Activated CD4-positive, CD25-positive, alpha-beta regulatory T cell treated with anti-CD3 and anti-CD28 coated beads, Interleukin-2, amount 50 U/mL, for 16 hours (primary cell): ENCODE results near the gene TFPI.
"Not testable (repeated sequence)": the region's sequence is repeated elsewhere in the genome, so short reads cannot be mapped to it uniquely, and the experiment has no call there.

ENCODE experiments used
- DNase-seq: peaks from one replicate; pipeline ENCODE4 v3.0.0-alpha.2; 2020; ENCODE audit warnings: low read depth, low spot score

Gene TFPI

DNA sequence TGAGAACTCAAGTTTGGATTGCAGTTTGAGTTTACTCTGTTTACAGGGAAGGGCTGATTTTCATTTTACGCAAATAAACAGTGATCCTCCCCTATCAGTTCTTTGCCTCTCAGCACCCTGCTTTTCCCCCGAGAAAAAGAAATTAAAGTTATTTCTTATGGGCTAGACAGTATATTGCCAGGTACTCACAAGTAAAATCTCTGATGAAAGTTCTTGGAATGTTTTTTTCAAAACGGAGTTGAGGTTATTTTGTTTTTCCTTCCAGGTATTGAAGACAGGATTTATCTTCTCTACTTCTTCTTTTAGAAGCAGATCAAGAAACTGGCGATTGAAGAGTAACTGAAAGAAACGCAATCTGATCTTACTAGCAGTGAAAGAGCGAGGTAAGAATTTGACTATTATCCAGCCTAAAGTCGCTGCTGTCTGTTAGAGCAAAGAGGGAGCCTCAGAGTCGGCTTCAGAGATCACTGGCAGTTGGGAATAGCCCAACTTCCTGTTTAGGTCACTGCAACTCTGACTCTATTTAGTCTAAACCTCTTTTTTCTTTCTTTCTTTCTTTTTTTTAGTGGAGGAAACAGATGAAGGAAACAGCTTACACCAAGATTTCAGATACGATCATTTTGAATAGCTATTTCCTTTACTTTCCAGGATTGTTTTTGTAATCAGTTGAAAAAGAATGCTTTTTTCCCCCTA is at the start of gene TFPI:
TFPI (minus strand) TSS at position 425 of the 693 bp plus-strand sequence. CDS start 50,667 bp downstream, outside the sequence.
- DNase-seq = no peak

DNA sequence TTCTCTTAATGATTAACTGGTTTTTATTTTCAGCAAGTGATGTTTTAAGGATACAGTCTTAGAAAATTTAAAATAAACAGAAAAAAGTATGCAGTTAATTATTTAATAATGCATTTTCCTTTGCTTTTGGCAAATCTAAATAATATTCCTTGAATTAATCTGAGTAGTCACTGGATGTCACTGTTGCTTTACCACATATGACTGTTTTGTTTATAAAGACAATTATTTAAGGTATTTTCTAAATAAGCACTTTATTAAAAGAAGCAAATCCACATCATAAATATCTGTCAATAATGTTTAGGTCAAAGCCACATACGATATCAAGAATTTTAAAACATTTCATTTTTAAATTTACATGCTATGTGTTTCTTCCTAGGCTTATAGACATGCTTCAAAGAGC is 40.6 kb upstream of the TFPI start:
- no peak for DNase-seq

DNA sequence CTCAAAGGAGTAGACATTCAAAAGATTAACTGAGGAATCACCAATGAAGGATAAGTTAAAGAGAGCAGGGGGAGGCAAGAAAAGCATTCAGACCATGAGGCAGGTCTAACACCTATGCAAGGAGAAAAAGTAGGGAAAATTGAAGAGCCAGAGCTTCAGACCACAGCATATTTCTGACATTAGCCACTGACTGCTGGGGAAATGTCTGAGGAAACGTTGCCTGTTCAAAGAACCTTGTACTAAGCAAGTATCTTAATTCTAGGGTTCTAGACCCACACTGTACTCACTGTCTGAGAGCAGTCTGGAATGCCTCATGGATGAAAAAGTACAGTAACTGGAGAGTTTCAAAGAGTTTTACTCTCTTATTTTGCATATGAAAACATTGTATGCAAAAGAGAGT is 39.5 kb upstream of the TFPI start:
- DNase-seq = no peak

DNA sequence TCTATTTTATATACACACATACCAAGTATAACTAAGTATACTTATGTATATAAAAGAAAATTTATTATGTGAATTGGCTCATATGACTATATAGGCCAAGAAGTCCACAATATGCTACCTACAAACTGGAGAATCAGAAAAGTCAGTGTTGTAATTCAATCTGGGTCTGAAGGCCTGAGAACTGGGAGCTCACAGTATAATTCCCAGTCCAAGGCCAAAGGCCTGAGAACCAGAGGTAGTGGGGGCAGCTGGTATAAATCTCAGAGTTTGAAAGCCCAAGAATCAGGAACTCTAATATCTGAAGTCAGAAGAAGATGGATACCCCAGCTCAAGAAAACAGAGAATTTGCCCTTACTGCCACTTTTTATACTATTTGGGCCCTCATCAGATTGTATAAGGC is 38.9 kb upstream of the TFPI start:
- no peak for DNase-seq

DNA sequence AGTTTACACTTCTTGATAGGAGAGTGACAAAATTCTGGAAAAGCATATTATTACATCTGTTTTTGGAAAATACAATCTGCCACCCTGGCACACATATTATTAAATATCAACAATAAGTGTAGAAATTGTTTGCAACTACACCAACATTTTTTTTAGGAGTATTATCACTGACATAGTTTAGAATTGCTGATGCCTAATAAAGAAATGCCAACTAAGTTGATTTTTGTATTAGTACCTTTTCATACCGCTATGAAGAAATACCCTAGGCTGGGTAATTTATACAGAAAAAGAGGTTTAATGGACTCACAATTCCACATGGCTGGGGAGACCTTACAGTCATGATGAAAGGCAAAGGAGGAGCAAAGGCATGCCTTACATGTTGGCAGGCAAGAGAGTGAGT is 35.9 kb upstream of the TFPI start:
- no peak for DNase-seq

DNA sequence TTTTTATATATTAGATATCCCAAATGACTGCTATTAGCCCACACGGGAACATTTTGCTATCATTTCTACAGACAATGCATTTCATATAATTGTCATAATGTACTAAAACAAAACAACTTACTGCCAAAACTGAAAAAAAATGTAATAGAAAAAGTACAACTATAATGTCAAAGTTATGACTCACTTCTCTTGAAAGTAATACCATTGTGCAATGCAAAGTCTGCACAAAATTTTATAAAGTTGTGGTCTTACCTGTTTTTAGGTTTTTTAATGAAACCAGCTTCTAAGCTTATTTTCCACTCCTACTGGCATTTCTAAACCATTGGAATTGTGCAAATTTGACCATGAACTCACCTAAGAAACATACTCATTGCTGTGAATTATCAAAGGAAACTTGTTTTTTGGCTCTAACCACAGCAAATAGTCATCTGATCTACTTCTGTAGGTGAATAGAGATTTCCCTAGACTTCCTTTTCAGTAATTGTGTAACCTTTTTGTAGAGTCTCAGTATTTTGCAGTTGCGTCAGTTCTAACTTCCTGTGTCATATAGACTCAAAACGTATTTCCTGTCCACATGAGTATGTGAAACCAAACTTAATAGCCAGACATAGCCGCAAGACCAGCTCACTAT is 31.9 kb upstream of the TFPI start:
- DNase-seq = no peak

DNA sequence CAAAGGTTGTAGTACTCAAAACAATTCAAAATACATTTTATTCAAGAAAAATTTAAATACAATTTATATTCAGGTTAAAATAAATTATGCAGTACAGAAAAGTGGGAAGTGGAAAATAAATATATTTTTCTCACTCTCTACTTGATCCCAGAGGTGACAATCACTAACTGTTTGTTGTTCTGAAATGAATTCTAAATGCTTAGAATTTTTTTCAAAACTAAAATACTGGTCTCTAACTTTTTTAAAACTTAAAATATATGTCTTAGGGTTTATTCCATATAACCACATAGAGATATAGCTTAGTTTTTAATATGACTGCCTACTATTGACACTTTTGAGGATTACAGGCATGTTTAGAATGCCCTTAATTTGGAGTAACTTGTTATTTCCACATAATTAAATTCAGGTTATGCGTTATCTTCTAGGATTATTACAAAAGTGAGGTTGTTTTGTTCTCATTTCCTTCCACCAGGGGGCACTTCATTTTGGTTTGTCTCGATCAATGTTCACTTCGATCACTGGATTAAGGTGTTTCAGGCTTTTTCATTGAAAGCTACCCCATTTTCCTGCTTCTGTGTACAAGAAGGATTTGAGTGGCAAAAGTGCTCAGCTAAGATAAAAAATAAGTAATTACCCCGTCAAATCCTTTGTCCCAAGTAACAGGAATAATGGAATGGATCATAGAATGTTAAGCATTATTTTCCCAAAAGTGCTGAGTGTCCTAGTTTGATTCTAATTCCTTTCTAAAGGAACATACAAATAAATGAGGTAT is 27.1 kb upstream of the TFPI start:
- DNase-seq = no peak

DNA sequence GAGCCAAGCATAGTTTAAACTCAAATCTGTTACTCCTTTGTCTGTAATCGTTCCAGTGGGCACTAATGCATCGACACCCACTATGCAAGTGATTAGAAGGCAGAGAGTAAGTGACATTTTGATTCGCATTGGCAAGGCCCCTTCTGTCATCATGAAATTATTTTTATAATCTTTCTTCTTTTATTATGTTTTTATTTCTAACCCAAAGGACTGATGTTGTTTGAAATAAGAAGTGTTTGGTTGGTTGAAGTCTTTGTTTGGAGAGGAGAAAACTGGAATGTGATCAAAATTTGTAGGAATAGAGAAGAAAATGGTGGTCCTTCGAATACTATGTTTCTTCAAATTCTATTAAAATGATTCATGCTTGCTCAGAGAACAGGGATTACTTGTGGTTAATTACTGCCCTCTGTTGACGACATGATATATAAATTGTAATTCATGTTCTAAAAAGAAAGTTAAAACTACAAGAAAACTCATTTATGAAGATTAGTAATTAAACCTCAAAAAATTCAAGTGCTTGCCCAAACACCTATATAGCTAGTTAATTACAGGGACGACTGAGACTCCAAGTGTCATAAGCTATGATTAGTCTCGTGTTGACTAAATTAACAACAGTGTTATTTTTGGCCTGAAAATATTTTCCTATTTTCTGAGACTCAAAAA is 26.4 kb upstream of the TFPI start:
- no peak for DNase-seq

DNA sequence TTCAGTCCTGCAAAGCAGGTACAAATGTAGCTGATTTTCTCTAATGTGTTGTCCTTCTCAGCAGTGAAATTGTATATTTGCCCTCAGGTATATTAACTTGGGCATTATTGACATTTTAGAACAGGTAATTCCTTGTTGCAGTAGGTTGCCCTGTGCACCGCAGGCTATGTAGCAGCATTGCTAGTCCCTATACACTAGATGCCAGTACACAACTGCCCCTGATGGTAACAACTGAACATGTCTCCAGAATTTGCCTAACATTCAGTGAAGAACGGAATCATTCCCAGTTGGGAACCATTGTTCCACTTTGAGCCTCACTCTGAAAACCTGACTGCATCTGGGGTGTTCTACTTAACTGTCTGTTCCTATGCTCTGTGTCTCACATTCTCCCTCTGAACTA is 23.1 kb upstream of the TFPI start:
- no peak for DNase-seq

DNA sequence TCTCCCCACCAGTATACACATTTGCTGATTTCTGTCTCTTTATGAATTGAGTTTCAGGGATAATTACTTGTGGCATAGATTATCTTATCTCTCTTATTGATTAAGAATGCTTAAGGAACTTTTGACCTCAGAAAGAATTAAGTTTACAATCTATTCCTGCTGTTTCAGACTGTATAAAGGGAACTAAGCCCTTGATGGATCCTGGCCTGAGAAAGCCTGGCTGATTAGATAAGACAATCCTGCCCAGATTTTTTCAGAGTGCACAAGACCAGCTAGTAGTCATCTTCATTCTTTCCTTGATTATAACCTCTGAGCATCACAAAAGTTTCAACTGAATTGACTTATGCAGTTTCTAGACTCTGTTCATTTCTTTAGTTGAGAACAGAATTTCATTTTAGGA is 22.7 kb upstream of the TFPI start:
- DNase-seq = no peak

DNA sequence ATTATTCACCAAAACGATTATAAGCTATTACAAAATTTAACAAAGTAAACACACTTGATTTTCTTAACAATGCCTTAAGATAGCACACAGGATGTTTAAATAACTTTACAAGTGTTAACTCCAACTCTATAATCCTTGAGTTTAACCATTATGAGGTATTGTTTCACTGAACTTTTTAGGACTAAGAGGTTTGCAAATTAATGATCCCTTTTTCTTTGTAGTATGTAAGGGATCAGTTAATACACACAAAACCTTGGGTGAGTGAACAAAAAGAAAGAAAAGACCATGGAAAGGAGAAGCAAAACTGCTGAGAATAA is 21.5 kb upstream of the TFPI start:
- no peak for DNase-seq

DNA sequence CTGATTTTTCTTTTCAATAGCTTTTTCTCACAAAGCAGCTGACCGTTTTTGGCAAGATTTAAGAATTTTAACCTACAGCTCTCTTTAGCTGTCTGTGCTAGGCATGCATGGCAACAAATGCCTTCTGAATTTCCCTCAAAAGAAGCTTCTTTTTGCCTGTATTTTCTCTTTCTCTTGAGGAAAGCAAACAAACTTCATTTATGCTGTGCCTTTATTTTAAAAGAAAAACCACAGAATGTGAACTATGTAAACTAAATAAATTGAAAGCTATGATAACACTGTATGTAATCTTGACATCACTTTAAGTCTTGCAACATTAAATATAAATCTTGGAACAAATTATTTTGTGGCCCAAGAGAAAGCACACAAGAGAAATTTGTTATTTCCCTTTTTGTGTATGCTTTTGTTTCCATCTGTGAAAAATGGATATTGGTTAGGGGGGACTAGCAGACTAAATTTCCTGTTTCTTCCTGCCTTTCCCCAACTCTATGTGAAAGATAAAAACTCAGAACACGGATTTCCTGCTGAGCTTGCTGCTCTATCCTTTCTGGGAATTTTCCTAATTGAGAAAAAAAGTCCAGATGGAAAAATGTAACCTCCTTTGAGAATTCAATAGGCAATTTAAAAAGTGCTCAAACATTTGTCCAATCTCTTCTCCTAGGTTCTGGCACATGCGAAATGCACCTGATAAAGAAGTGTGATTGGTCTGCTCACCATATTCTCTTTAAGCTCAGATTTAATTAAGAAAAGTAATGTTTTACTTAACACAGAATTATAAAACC is 20.9 kb upstream of the TFPI start:
- DNase-seq = no peak

DNA sequence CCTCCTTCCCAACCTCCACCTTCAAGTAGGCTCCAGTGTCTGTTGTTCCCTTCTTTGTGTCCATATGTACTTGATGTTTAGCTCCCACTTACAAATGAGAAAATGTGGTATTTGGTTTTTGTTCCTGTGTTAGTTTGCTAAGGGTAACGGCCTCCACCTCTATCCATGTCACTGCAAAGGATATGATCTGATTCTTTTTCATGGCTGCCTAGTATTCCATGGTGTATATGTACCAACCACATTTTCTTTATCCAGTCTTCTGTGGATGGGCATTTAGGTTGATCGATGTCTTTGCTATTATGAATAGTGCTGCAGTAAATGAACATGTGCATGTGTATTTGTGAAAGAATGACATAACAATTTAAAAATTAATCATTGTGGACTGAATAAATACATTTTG is 19.5 kb upstream of the TFPI start:
- DNase-seq = no peak

DNA sequence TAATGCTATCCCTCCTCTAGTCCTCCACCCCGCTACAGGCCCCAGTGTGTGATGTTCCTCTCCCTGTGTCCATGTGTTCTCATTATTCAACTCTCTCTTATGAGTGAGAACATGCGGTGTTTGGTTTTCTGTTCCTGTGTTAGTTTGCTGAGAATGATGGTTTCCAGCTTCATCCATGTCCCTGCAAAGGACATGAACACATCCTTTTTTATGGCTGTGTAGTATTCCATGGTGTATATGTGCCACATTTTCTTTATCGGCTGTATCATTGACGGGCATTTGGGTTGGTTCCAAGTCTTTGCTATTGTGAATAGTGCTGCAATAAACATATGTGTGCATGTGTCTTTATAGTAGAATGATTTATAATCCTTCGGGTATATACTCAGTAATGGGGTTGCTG is 17.8 kb upstream of the TFPI start:
- DNase-seq = not testable (repeated sequence)

DNA sequence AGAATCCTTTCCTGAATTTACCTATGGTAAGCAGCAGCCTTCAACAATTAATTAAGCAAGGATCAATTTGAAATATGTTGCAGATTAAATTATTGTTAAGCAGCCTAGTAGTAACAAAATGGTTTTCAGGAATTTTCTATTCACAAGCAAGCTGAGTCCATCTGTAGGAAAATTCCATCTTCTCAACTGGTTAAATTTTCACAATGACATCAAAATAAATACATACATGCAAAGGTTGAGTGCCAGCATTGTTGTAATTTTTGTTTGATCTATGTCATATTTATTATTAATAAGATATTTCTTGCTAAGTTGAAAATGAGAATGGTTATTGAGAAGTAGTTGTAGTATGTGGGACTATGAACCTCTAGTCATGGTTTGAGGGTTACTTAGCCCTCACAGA is 15.3 kb upstream of the TFPI start:
- no peak for DNase-seq

DNA sequence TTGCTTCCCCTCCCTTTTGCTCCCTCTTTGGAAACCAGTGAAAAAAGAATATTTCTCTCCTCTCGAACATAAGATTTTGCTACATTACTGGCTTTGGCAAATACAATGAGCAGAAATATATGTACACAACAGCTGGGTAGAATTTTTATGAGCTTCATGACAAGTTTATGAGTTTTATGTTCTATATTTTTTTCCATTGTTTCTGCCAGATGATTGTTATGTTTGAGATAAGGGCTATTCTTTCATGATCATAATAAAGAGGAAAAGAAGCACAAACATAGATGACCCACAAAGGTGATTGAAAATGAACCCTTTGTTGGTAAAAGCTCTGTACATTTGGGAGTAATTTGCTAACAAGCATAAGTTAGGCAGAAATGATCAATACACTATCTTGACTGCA is 14.8 kb upstream of the TFPI start:
- DNase-seq = no peak

DNA sequence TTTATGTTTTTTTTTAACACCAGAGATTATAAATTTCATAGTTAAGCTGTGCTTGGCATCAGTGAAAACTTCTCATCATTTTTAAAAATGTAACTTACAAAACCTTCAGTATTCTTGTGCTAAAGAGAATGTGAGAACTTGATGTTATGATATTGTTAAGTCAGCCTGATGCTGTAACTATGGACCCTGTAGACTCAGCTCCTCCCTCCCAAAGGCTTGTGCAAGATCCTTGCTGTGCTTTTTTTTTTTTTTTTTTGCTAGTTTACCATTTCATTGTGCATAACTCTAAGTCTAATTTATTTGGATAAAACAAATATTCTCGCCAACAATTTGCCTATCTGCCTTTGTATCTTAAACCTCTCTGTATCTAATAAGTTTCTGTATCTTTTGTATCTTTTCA is 12.9 kb upstream of the TFPI start:
- DNase-seq = no peak

DNA sequence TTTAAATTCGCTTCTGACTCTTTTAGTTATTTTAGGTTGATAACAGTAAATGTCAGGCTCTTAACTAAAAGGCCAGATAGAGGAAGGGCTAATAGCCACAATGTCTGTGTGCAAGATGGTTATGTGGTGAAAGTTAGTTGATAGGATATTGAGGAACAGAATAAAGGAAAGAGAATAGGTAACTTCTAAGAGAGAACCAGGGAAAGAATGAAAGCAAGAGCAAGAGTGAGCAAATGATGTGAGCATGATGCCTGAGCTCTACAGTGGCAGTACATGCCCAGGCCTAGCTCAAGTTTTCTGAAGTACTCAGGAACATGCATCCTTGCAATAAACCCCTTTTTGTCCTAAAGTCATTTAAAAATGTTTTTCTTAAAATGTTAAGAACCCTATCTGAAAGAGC is 12.5 kb upstream of the TFPI start:
- DNase-seq = no peak

DNA sequence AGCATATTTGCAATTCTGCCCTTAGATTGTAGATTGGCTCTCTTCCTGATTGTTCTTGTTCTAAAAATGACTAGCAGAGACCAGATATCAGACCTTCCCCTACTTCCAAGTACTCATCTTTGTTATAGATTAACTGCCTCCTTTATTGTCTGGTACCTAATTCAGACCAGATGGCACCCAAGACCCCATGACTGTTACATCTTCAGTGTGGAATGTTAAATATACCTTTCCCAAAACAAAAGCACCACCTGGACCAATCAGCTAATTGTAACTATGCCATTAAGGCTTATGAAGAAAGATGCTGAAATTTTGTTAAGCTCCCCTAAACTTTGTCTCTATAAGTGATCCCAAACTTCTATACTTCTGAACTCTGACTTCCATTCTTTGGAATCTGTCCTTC is 12.0 kb upstream of the TFPI start:
- DNase-seq = no peak

DNA sequence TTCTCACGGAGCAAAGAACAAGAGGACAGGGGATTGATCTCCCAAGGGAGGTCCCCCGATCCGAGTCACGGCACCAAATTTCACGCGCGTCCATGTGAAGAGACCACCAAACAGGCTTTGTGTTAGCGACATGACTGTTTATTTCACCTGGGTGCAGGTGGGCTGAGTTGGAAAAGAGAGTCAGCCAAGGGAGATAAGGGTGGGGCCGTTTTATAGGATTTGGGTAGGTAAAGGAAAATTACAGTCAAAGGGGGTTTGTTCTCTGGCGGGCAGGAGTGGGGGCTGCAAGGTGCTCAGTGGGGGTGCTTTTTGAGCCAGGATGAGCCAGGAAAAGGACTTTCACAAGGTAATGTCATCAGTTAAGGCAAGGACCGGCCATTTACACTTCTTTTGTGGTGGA is 11.4 kb upstream of the TFPI start:
- DNase-seq = not testable (repeated sequence)

DNA sequence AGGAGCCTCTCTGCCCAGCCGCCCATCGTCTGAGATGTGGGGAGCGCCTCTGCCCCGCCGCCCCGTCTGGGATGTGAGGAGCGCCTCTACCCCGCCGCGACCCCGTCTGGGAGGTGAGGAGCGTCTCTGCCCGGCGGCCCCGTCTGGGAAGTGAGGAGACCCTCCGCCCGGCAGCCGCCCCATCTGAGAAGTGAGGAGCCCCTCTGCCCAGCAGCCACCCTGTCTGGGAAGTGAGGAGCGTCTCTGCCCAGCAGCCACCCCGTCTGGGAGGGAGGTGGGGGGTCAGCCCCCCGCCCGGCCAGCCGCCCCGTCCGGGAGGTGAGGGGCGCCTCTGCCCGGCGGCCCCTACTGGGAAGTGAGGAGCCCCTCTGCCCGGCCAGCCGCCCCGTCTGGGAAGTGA is 2.3 kb upstream of the TFPI start:
- not testable (repeated sequence) for DNase-seq

DNA sequence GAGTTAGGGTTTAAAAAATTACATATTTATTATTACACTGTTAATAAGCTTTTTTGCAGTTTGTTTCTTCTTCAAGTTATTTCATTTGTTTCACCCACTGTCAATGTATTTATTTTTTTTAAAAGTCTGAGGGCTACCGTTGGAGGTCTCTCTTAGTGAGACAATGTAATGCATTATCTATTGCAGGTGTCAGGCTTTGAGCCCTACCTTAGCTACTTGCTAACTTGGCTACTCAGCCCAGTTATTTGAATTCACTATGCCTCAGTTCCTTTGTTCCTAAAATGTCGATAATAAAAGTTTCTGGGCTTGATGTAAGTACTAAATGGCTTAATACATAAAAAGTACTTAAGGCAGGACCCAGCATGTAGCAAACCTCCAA is 458 bp upstream of the TFPI start:
- DNase-seq = no peak
